Stimulated activated memory B cell treated with anti-CD40 and anti-IgM and Interleukin-4, amounts not matched to agents 10 μg/mL and 1 μg/mL and 100 μg/mL, for 72 hours (primary cell): Measurements from ENCODE around the gene CCSAP.

ENCODE experiments used
- ATAC-seq: fragments of 150-1000 bp; cut with Tn5 transposase; 2 replicates; pipeline ENCODE4 v1.10.0; 2021
- H3K27ac Mint-ChIP-seq: one replicate; pipeline ENCODE4 v1.8.0; 2022; ENCODE audit warnings: mild to moderate bottlenecking, mixed read lengths
- H3K27me3 Mint-ChIP-seq: one replicate; pipeline ENCODE4 v1.8.0; 2022; ENCODE audit warnings: mixed read lengths
- H3K36me3 Mint-ChIP-seq: one replicate; pipeline ENCODE4 v1.8.0; 2022; ENCODE audit warnings: mixed read lengths
- H3K4me1 Mint-ChIP-seq: one replicate; pipeline ENCODE4 v1.8.0; 2022; ENCODE audit warnings: mixed read lengths
- H3K4me3 Mint-ChIP-seq: one replicate; pipeline ENCODE4 v1.8.0; 2022; ENCODE audit warnings: mild to moderate bottlenecking, moderate library complexity, mixed read lengths
- H3K9me3 Mint-ChIP-seq: one replicate; pipeline ENCODE4 v1.8.0; 2022; ENCODE audit warnings: mixed read lengths

The CCSAP gene

GRCh38 chr1:229374485-229374884 lies 31.6 kb upstream of the CCSAP start:
- H3K36me3 Mint-ChIP-seq: no peaks in the 10 kb centered on the region
- H3K4me3 Mint-ChIP-seq: no peak overlapping the region
- no peaks in the 10 kb centered on the region for H3K9me3 Mint-ChIP-seq
- peaks cover 11% of the 10 kb centered on the region for H3K4me1 Mint-ChIP-seq
- ATAC-seq: no peak
- H3K27ac Mint-ChIP-seq: no peak overlapping the region
- peaks cover 56% of the 10 kb centered on the region for H3K27me3 Mint-ChIP-seq

- no peak for ATAC-seq
- H3K4me1 Mint-ChIP-seq: peaks cover 11% of the 10 kb centered on the region
- H3K9me3 Mint-ChIP-seq: no peaks in the 10 kb centered on the region
- H3K27ac Mint-ChIP-seq: no peak overlapping the region
- peaks cover 57% of the 10 kb centered on the region for H3K27me3 Mint-ChIP-seq
- no peak overlapping the region for H3K4me3 Mint-ChIP-seq
- no peaks in the 10 kb centered on the region for H3K36me3 Mint-ChIP-seq
Measured at GRCh38 chr1:229373395-229373794, 30.5 kb upstream of the CCSAP start.

- H3K27me3 Mint-ChIP-seq: peaks cover 66% of the 10 kb centered on the region
- H3K27ac Mint-ChIP-seq: no peak overlapping the region
- H3K9me3 Mint-ChIP-seq: no peaks in the 10 kb centered on the region
- peaks cover 16% of the 10 kb centered on the region for H3K4me1 Mint-ChIP-seq
- H3K4me3 Mint-ChIP-seq: no peak overlapping the region
- no peak for ATAC-seq
- no peaks in the 10 kb centered on the region for H3K36me3 Mint-ChIP-seq
Measured at GRCh38 chr1:229372251-229372650, 29.4 kb upstream of the CCSAP start.

GRCh38 chr1:229371624-229372023 lies 28.8 kb upstream of the CCSAP start:
- peaks cover 66% of the 10 kb centered on the region for H3K27me3 Mint-ChIP-seq
- no peak overlapping the region for H3K27ac Mint-ChIP-seq
- peaks cover 16% of the 10 kb centered on the region for H3K4me1 Mint-ChIP-seq
- H3K9me3 Mint-ChIP-seq: no peaks in the 10 kb centered on the region
- no peak overlapping the region for H3K4me3 Mint-ChIP-seq
- ATAC-seq: no peak
- no peaks in the 10 kb centered on the region for H3K36me3 Mint-ChIP-seq

- peaks cover 5% of the 10 kb centered on the region for H3K9me3 Mint-ChIP-seq
- peaks cover 60% of the 10 kb centered on the region for H3K27me3 Mint-ChIP-seq
- H3K4me3 Mint-ChIP-seq: no peak overlapping the region
- ATAC-seq: peak; percentile 79
- H3K4me1 Mint-ChIP-seq: peaks cover 16% of the 10 kb centered on the region
- no peaks in the 10 kb centered on the region for H3K36me3 Mint-ChIP-seq
- H3K27ac Mint-ChIP-seq: no peak overlapping the region
Measured at GRCh38 chr1:229370601-229371021, 27.8 kb upstream of the CCSAP start.

- ATAC-seq: no peak
- Mint-ChIP-seq H3K27me3 (peaks cover 71% of the 10 kb centered on the region), H3K4me3 (no peak overlapping the region), H3K27ac (no peak overlapping the region), H3K9me3 (peaks cover 11% of the 10 kb centered on the region), H3K4me1 (peaks cover 16% of the 10 kb centered on the region), H3K36me3 (no peaks in the 10 kb centered on the region)
Measured at GRCh38 chr1:229368347-229368746, 25.5 kb upstream of the CCSAP start.

GRCh38 chr1:229365569-229365968 lies 22.7 kb upstream of the CCSAP start:
- H3K27ac Mint-ChIP-seq: no peak overlapping the region
- peaks cover 11% of the 10 kb centered on the region for H3K9me3 Mint-ChIP-seq
- no peaks in the 10 kb centered on the region for H3K36me3 Mint-ChIP-seq
- H3K4me3 Mint-ChIP-seq: no peak overlapping the region
- ATAC-seq: no peak
- H3K27me3 Mint-ChIP-seq: peaks cover 54% of the 10 kb centered on the region
- peaks cover 10% of the 10 kb centered on the region for H3K4me1 Mint-ChIP-seq

GRCh38 chr1:229364207-229365065 lies 21.6 kb upstream of the CCSAP start:
- H3K4me1 Mint-ChIP-seq: peaks cover 5% of the 10 kb centered on the region
- ATAC-seq: no peak
- H3K9me3 Mint-ChIP-seq: peaks cover 11% of the 10 kb centered on the region
- H3K27me3 Mint-ChIP-seq: peaks cover 59% of the 10 kb centered on the region
- H3K36me3 Mint-ChIP-seq: no peaks in the 10 kb centered on the region
- no peak overlapping the region for H3K27ac Mint-ChIP-seq
- H3K4me3 Mint-ChIP-seq: no peak overlapping the region

GRCh38 chr1:229363723-229364122 lies 20.9 kb upstream of the CCSAP start:
- ATAC-seq: no peak
- Mint-ChIP-seq H3K27me3 (peaks cover 60% of the 10 kb centered on the region), H3K4me1 (peaks cover 5% of the 10 kb centered on the region), H3K9me3 (peaks cover 11% of the 10 kb centered on the region), H3K4me3 (no peak overlapping the region), H3K27ac (no peak overlapping the region), H3K36me3 (no peaks in the 10 kb centered on the region)

GRCh38 chr1:229360420-229360819 lies 17.6 kb upstream of the CCSAP start:
- no peak for ATAC-seq
- no peak overlapping the region for H3K4me3 Mint-ChIP-seq
- H3K36me3 Mint-ChIP-seq: no peaks in the 10 kb centered on the region
- peaks cover 4% of the 10 kb centered on the region for H3K9me3 Mint-ChIP-seq
- H3K27ac Mint-ChIP-seq: no peak overlapping the region
- H3K27me3 Mint-ChIP-seq: peaks cover 71% of the 10 kb centered on the region
- no peaks in the 10 kb centered on the region for H3K4me1 Mint-ChIP-seq

- Mint-ChIP-seq H3K27ac (no peak overlapping the region), H3K4me1 (no peaks in the 10 kb centered on the region), H3K36me3 (no peaks in the 10 kb centered on the region), H3K27me3 (peaks cover 60% of the 10 kb centered on the region), H3K9me3 (no peaks in the 10 kb centered on the region), H3K4me3 (no peak overlapping the region)
- no peak for ATAC-seq
Measured at GRCh38 chr1:229355661-229356060, 12.8 kb upstream of the CCSAP start.

- no peaks in the 10 kb centered on the region for H3K36me3 Mint-ChIP-seq
- no peak for ATAC-seq
- no peaks in the 10 kb centered on the region for H3K4me1 Mint-ChIP-seq
- no peak overlapping the region for H3K4me3 Mint-ChIP-seq
- no peaks in the 10 kb centered on the region for H3K9me3 Mint-ChIP-seq
- no peak overlapping the region for H3K27ac Mint-ChIP-seq
- H3K27me3 Mint-ChIP-seq: peaks cover 52% of the 10 kb centered on the region
Measured at GRCh38 chr1:229354226-229354625, 11.4 kb upstream of the CCSAP start.

- Mint-ChIP-seq H3K27ac (no peak overlapping the region), H3K36me3 (no peaks in the 10 kb centered on the region), H3K9me3 (no peaks in the 10 kb centered on the region), H3K4me1 (no peaks in the 10 kb centered on the region), H3K27me3 (peaks cover 42% of the 10 kb centered on the region), H3K4me3 (no peak overlapping the region)
- ATAC-seq: no peak
Measured at GRCh38 chr1:229352975-229353374, 10.1 kb upstream of the CCSAP start.

- H3K27me3 Mint-ChIP-seq: peaks cover 48% of the 10 kb centered on the region
- no peak overlapping the region for H3K4me3 Mint-ChIP-seq
- no peaks in the 10 kb centered on the region for H3K4me1 Mint-ChIP-seq
- H3K36me3 Mint-ChIP-seq: no peaks in the 10 kb centered on the region
- no peak overlapping the region for H3K27ac Mint-ChIP-seq
- H3K9me3 Mint-ChIP-seq: peaks cover 3% of the 10 kb centered on the region
- ATAC-seq: no peak
Measured at GRCh38 chr1:229349463-229350385, 6.9 kb upstream of the CCSAP start.

- ATAC-seq: no peak
- Mint-ChIP-seq H3K27me3 (peaks cover 35% of the 10 kb centered on the region), H3K27ac (no peak overlapping the region), H3K9me3 (peaks cover 3% of the 10 kb centered on the region), H3K36me3 (no peaks in the 10 kb centered on the region), H3K4me1 (peaks cover 7% of the 10 kb centered on the region), H3K4me3 (no peak overlapping the region)
Measured at GRCh38 chr1:229347528-229347927, 4.7 kb upstream of the CCSAP start.
